Measurements from ENCODE around the gene GATD1.

The GATD1 gene

GRCh38 chr11:787084-787675, 9.9 kb upstream of the GATD1 start:
- TF ChIP-seq GATA2 (IDR thresholded peaks at IDR 0.05; ENCODE audit: low read depth, low read length) (no peak), GATA3 (IDR thresholded peaks at IDR 0.05; ENCODE audit: low read depth, low read length) (no peak)

- no peak for TF ChIP-seq GATA3 (IDR thresholded peaks at IDR 0.05; ENCODE audit: low read depth, low read length)
- no peak for TF ChIP-seq GATA2 (IDR thresholded peaks at IDR 0.05; ENCODE audit: low read depth, low read length)
Measured at GRCh38 chr11:786235-787083, 9.2 kb upstream of the GATD1 start.

DNA sequence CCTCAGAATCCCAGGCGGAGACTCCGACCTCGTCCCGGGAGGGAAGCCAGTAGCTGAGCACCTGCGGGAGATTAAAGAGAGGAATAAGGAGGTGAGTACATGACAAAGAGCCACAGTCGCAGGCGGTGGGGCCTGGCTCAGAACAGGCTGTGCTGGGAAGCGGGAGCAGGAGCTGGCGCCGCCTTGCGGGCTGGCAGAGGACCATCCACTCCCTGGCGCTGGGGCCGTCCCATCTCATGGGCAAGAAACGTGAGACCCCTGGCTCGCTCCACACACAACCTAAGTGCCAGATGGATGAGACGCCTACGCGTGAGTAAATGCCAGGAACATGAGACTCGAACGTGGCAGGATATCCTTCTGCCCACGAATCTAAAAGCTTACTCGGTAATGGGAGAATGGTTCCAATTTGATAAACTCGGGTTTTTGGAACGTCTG, 6.3 kb upstream of the GATD1 start:
- TF ChIP-seq GATA2 (IDR thresholded peaks at IDR 0.05; ENCODE audit: low read depth, low read length) (no peak), GATA3 (IDR thresholded peaks at IDR 0.05; ENCODE audit: low read depth, low read length) (no peak)

DNA sequence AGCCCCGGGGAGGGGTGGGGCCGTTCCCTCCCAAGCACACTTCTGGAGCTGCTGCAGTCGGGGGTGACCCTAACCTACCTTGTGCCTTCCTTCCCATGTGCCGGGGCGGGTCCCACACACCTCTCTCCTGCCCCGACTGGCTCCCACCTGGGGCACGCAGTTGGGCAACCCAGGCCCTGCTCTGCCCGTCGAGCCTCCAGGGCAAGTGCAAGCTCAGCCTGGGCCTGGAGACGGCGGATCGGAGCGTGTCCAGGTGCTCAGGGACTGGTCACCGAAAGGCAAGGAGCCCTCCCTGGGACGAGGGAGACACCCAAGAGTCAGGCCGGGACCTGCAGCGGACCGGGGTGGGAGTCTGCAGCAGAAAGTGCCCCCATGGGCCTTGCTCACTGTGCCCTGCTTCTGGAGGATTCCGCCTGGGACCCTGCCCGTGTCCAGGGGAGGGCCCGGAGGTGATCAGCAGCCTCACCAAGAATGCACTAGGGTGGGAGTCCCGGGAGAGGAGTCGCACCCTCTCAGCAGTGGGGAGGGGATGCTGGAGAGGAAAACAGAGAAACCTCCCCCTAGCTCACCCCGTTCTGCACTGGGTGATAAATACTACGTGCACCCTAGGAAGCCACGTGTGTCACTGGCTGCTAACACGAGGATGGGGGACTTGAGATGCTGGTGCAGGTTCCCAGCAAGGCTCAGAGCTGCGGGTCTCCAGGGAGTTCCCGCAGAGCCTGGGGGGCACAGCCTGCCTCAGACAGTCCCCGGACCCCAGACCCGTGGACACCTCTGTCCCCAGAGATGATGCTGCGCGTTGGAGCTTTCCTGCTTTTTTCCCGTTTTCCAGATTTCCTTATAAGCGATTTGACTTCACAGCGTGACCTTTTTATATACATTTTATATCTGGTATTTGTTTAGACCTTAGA, 5.2 kb upstream of the GATD1 start:
- TF ChIP-seq GATA3 (IDR thresholded peaks at IDR 0.05; ENCODE audit: low read depth, low read length) (no peak), GATA2 (IDR thresholded peaks at IDR 0.05; ENCODE audit: low read depth, low read length) (no peak)

DNA sequence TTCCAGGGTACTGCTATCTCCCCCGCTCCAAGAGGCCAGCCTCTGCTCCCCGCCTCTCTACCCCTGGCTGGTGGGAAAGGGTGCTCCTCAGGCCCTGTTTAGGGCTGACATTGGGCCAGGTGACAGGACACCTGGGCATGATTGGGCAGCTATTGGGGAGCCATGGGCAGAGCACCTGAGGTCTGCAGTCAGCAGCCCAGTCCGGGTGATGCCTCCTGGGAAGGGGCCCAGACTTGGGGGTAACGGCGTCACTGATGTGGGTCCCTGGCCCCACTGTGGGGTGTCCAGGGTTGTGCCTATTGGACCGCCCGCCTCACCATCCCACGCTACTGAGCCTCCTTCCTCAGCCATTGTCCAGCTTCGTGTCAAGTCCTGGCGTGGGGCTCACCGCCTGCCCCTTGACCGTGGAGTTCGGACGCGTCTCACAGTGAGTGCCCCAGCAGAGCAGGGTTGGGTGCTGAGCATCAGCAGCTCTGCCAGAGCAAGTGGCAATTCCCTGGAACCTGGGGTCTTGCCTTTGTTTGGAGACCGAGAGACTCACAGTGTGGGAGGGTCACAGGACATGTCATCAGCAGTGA, 2.8 kb upstream of the GATD1 start:
- no peak for TF ChIP-seq GATA3 (IDR thresholded peaks at IDR 0.05; ENCODE audit: low read depth, low read length)
- TF ChIP-seq GATA2 (IDR thresholded peaks at IDR 0.05; ENCODE audit: low read depth, low read length): no peak

DNA sequence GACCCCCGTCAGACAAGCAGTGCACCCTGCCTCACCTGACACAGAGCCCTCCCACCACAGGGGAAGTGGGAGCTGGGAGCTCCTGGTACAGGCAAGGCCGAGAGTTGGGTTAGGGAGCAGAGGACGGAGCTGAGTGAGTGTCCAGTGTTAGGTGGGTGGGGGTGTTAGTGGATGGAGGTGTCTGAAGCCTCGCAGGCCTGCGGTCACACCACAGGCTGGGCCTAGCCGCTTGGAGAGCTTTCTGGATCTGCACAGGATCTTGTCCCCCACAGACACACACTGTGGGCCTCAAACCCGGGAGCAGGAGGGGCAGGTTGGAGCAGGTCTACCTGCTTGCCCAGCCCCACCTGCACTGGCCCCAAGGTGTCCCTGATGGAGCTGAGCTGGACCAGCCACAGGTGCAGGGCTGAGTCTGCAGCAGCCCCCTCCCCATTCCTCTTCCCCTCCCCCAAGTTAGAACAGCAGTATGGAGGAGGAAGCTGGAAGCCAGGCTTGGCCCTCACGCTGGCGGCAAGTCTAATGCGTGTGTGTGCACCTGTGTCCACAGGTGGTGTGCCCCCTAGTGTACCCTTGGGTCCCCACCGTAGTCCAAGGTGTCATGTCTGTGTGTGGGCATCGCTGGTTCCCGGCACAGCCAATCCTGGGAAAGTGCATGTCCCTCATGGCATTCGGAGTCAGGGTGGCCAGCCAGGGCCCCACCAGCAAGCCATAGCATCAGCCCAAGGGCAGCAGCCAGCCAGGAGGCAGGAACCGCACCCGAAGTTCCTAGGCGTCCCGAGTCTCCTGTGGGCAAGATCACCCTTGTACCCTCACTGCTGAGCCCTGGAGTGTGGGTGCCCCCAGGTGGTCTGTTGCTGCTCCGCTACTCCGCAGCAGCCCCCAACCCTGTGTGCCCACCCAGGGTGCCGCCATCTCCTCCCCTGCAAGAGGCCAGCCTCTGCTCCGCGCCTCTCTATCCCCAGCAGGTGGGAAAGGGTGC, 2.0 kb upstream of the GATD1 start:
- TF ChIP-seq GATA2 (IDR thresholded peaks at IDR 0.05; ENCODE audit: low read depth, low read length) (no peak), GATA3 (IDR thresholded peaks at IDR 0.05; ENCODE audit: low read depth, low read length) (no peak)

DNA sequence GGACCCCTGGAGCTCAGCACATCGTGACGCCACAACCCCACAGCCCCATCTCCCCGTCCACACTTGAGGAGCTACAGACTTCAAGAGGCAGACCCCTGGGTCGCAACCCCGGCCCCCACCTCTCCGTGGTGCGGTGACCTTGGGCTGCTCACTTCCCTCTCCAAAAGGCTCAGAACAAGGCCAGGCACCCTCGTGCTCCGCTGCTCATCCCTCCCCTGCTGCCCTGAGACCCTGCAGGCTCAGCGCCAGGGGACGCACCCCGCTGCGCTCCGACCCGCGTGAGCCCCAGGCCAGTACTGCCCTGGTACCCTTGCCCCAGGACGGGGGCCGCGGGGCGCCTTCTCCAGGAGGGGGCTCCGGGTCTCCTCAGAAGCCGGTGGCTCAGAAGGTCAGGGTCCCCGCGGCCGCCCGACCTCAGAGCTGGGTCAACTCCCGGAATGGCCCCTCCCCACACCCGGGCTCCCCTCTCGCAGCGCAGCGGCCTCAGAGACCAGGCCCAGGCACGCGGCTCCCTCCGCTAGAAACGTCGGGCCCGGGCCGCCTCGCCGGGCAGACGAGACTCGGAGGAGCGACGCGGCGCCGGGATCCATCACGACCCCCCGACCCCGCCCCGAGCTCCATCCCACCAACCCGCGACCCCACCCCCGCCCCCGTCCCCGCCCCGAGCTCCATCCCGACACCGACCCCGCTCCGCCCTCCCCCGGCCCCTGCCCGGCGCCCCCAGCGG, 563 bp downstream of the GATD1 start:
- no peak for TF ChIP-seq GATA2 (IDR thresholded peaks at IDR 0.05; ENCODE audit: low read depth, low read length)
- no peak for TF ChIP-seq GATA3 (IDR thresholded peaks at IDR 0.05; ENCODE audit: low read depth, low read length)

- no peak for TF ChIP-seq GATA3 (IDR thresholded peaks at IDR 0.05; ENCODE audit: low read depth, low read length)
- no peak for TF ChIP-seq GATA2 (IDR thresholded peaks at IDR 0.05; ENCODE audit: low read depth, low read length)
Measured at GRCh38 chr11:776263-776560, 1.1 kb downstream of the GATD1 start.

DNA sequence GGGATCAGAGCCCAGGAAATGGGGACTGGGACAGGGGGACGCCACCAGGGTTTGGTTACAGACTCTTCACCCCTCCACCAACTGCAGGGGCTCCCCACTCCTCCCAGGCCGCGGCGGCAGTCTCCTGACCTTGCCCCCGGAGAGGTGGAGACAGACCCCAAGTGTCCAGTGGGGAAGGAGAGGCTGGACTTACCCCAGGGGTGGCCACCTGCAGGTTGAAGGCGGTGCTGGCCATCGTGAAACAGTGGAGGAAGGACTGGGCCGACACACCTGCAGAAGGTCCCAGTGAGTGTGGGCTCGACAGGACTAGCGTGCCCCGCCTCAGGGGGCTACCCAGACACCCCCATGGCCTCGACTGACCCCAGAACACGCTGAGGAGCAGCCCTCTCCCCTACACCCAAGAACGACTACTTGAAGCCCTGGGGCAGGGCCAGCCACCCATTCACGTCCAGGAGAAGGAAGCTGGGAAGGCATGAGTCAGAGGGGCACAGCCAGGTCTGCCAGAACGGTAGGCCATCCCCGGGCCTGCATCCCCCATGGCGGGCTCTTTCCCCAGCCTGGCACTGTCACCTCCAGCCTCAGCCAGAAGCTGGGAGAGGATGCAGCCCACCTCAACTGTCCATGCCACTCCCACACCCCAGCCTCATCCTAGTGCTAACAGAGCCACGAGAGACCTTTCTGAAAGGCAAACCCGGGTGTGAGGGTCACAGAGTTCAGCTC, 2.3 kb downstream of the GATD1 start:
- TF ChIP-seq GATA3 (IDR thresholded peaks at IDR 0.05; ENCODE audit: low read depth, low read length) (no peak), GATA2 (IDR thresholded peaks at IDR 0.05; ENCODE audit: low read depth, low read length) (no peak)

- no peak for TF ChIP-seq GATA3 (IDR thresholded peaks at IDR 0.05; ENCODE audit: low read depth, low read length)
- no peak for TF ChIP-seq GATA2 (IDR thresholded peaks at IDR 0.05; ENCODE audit: low read depth, low read length)
Measured at GRCh38 chr11:773830-774229, 3.5 kb downstream of the GATD1 start.

DNA sequence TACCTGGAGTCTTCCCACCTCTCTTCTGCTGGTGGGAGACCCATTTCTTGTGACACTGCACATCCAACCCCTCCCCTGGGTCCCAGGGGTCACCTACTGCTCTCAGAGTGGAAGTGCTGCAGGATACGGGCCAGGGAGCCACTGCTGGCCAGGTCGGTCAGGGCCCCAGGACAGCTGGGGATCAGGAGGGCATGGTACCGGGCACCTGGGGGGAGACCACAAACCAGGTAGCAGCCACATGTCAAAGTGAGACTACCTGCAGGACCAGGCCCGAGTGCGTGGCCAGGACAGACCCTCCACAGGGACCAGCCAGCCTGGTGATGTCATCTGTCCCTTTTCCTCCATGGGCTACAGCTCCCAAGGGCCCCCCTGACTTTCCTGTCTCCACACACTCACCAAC, 3.9 kb downstream of the GATD1 start:
- no peak for TF ChIP-seq GATA2 (IDR thresholded peaks at IDR 0.05; ENCODE audit: low read depth, low read length)
- no peak for TF ChIP-seq GATA3 (IDR thresholded peaks at IDR 0.05; ENCODE audit: low read depth, low read length)

Data from SH-SY5Y (cell line).